ENCODE results near the gene LRRC3.
A peak's percentile ranks its signal among the peaks of the same experiment; 100 is the strongest.

LRRC3 gene

DNA sequence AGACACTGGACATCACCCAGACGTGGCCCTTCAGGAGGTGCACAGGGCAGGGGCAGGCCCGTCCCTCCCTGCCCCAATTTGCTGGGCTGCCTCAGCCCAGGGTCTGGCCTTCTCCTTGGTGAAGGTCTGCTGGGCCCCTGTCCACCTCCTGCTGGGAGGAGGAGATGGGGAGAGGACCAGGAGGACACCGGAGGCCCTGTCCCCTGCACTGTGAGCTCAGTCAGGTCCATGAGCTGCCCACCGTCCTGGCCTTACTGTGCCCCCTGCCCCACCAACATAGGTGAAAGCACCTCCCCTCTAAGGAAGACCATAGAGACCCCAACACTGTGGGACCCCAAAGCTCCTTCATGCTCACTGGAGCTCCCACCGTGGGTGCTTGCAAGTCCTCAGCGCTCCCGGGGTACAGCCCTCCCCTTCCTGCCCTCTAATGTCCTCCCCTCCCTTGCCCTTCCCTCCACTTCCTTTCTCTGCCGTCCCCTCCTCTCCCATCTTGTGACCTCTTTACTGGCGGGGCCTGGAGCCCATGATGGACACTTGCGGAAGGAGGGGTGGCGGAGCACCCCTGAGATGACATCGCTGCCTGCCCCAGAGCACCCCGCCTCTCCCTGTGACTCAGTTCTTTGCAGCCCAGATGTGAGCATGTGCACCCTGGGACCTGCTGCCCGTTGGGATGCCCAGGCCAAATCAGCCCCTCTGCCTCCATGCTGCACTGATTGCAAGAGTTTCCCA lies 4.6 kb downstream of the LRRC3 start:
- DNase-seq: no peak

GRCh38 chr21:44460441-44460755 lies 5.1 kb downstream of the LRRC3 start:
- no peak for DNase-seq

GRCh38 chr21:44461005-44461404 lies 5.7 kb downstream of the LRRC3 start:
- no peak for DNase-seq

DNA sequence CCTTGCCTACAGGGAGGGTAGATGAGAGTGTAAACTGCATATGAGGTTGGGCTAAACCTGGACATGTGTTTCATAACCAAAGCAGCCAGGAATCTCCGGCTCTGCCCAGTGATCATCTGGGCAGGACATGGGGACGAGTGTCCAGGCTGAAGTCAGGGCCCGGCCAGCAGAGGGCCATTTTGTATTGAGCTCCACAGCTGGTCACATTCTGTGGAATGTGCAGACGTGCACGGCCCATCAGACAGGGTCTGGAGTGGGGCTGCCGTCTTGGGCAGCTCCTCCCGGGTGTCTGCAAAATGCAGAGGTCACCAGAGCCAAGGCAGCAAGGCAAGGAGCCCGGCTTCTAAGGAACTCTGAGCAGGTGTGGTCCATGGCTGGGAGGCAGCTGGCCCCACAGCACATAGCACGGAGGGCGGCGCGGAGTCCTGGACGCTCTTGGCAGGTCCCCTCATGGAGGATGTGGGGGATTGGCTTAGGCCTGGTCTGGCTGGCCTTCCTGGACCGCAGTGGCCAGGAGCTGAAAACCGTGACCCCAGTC lies 6.2 kb downstream of the LRRC3 start:
- peak; percentile 44 for DNase-seq

- no peak for DNase-seq
Measured at GRCh38 chr21:44462086-44462833, 7.0 kb downstream of the LRRC3 start.

DNA sequence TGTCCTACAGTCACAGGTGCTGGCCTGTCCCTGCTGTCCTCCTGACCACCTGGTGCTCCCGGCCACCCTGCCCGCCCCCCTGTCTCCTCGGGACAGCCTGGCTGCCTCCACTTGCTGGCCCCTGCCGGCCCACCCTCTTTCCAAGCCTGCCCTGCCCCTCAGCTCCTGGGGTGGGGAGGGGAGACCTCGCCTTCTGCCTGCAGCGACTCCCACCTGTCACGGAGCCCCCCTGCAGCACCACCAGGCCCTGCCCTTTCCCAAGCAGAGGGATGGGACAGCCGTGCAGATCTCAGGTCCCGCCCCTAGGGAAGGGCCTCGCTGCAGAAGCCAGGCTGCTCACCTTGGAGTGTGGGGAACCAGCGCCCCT lies 7.5 kb downstream of the LRRC3 start:
- no peak for DNase-seq

DNA sequence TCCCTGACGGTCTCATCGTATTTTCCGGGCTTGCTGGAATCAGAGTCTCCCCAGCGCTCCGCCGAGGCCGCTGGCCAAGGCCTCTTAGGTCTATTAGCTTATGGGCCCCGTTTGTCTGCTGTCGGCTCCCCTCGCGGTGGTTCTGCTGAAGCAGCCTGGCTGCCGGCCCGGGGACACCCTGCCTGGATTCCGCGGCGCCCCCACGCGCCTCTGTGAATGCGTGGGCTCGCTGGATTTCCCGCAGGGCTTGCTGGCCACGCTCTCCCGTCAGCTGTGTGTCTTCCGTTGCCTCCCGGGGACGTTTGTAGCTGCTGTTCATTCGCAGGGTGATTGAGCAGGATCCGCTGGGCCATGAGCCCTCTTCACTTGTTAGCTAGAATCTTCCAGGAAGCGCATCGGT lies 8.4 kb downstream of the LRRC3 start:
- DNase-seq: peak; percentile 25

DNA sequence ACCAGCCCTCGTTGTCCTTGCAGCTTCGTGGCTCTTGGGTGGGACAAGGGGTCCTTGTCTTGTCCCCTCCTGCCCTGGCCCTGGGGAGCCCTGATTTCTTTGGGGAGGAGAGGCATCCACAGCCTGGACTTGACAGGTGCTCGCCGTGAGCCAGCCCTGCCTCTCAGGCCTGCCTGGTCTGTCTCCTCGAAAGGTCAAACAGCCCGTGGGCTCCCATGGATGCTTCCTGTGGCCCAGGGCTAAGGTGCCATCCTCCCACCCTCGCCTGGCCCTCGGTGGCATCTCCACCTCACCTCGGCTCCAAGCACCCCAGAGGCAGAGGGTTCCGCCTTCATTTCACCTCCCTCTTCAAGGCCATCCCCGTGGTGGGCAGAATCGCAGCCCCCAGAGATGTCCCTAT lies 9.0 kb downstream of the LRRC3 start:
- DNase-seq: no peak

DNA sequence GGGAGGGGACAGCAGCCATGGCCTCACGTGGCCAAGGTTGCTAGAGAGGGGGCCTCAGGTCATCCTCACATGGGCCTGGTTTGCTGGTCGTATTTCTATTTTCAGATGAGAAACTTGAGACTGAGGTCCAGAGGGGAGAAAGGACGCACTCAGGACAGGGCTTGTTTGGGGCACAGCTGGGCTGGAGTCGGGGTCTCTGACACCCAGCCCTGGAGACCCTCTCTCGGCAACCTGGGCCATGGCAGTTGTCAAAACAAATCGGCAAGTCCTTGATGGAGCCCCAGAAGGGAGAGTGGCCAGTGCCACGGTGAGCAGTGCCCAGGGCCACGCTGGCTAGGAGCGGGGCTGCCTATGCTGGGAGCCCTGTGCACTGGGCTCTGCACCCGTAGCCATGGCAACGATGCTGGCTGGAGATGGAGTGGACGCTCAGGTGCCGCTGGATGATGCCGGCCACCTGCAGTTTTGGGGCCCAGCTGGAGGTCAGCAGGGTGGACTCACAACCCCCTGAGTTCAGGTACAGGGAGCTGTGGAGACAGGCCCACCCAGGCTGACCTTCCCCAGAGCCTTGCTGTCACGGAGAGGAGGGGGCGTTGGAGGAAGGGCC lies 11.1 kb downstream of the LRRC3 start:
- no peak for DNase-seq

- no peak for DNase-seq
Measured at GRCh38 chr21:44466996-44467858, 11.9 kb downstream of the LRRC3 start.

GRCh38 chr21:44467859-44468195 lies 12.5 kb downstream of the LRRC3 start:
- no peak for DNase-seq

- DNase-seq: no peak
Measured at GRCh38 chr21:44471341-44471740, 16.0 kb downstream of the LRRC3 start.

GRCh38 chr21:44471996-44472395 lies 16.7 kb downstream of the LRRC3 start:
- no peak for DNase-seq

DNA sequence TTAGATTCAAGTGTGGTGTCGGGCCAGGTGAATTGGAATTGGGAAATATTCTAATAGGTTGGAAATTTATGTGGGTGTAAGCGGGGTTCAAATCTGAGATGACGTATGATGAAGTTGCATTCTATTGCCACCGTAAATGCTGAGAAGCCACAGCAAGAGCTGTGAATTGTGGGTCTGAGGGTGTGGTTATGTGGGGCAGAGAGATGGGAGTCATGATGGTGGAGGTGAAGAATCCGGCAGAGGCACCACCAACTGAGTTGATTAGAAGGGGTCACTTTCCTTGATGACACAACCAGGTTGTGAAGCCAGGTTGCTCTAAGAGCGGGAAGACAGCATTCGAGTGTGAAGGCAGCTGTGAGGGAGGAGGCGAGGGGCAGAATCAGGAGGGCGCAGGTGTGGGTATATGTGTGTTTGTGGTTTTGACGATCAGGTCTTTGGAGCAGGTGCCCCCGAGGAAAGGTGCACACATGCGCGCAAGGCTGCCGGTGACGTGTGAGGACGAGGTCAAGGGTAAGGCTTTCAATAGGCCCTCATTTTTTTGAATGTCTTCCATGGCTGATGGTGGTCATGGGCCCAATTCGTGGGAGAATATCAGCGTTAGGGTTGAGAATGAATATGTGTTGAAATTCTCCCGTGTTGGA lies 18.7 kb downstream of the LRRC3 start:
- DNase-seq: no peak

DNA sequence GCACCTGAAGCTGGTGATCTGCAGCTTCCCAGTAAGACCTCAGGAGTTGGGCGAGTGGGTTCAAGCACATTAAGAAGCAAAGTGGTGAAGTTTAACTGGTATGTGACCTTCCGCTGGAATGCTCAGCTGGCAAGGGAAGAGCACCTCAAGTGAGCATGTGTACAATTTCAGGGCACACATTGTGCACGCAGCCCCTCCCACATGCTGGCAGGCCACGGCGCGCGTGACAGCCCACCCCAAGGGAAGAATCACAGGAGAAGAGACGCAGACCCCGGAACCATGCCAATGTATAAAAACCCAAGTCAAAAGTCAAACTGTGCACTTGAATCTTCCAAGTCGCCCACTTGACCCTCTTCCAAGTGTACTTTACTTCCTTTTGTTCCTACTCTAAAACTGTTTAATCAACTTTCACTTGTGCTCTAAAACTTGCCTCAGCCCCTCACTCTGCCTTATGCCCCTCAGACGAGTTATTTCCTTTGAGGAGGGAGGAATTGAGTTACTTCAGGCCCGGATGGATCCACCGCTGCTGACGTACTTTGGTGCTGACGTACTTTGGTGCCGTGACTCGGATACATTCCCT lies 20.0 kb downstream of the LRRC3 start:
- DNase-seq: no peak

DNA sequence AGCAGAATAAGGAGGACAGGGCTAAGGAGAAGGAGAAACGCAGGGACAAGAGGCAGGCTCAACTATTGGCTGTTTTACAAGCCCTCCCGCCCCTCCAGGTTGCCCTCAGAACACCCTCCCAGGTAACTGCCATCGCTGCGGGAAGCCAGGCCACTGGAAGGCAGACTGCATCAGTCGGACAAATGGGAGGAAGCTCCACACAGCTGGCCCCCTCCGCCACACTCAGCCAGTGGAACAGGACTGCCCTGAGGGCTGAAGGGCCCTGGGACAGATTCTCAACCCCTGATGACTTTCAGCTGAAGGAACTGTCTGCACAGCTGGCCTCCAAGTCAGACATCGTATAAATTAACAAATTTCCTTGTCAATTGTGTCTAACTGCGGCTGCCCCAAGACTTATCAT lies 21.8 kb downstream of the LRRC3 start:
- no peak for DNase-seq

GRCh38 chr21:44477712-44478111 lies 22.4 kb downstream of the LRRC3 start:
- DNase-seq: no peak

GRCh38 chr21:44478124-44478800 lies 23.0 kb downstream of the LRRC3 start:
- DNase-seq: no peak

DNA sequence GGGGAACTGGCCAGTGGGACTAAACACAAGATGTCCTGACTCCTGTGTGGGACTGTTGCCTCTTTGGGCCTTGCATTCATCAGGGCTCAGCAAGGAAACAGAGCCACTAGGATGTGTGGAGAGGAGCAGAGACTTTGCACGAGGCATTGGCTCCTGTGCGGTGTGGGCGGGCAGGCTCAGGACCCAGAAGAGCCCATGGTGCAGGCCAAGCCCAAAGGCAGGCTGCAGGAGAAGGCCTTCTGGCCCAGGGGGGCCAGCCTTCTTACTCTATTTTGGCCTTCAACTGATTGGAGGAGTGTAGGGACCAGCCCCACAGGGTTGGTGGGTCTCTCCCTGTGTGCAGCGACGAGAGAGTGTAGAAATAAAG lies 23.5 kb downstream of the LRRC3 start:
- DNase-seq: no peak

DNA sequence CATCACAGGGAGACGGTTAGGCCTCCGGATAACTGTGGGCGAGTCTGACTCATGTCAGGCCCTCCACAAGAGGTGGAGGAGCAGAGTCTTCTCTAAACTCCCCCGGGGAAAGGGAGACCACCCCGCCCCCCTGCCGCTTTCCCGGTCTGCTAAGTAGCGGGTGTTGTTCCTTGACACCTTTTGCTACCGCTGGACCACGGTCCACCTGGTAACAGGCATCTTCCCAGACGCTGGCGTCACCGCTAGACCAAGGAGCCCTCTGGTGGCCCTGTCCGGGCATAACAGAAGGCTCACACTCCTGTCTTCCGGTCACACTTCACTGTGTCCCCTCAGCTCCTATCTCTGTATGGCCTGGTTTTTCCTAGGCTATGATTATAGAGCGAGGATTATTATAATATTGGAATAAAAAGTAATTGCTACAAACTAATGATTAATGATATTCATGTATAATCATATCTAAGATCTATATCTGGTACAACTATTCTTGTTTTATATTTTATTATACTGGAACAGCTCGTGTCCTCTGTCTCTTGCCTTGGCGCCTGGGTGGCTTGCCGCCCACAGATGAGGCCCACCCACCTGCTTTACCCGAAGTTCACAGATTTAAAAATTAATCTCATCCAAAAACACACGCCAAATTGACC lies 24.4 kb downstream of the LRRC3 start:
- DNase-seq: peak; percentile 51

Measured in eye (tissue), 1 donor.